Stimulated activated naive CD8-positive, alpha-beta T cell treated with anti-CD3 and anti-CD28 coated beads, Interleukin-15, amount 100 ng/mL, for 72 hours (primary cell): ENCODE data around the gene DFFB.

Experiments
- ATAC-seq: fragments of 150-1000 bp; cut with Tn5 transposase; 2 replicates; pipeline ENCODE4 v1.10.0; 2021; ENCODE audit warnings: mild to moderate bottlenecking, moderate library complexity
- DNase-seq, 2 donors: peaks; one replicate each; pipeline ENCODE4 v3.0.0; 2021 to 2022
- H3K27ac Mint-ChIP-seq, 2 donors: one replicate each; pipeline ENCODE4 v1.8.0; 2022; ENCODE audit warnings: mild to moderate bottlenecking in 2 of 2, mixed read lengths in 2 of 2, moderate library complexity in 2 of 2
- H3K27me3 Mint-ChIP-seq: one replicate; pipeline ENCODE4 v1.8.0; 2022; ENCODE audit warnings: mixed read lengths
- H3K4me1 Mint-ChIP-seq: one replicate; pipeline ENCODE4 v1.8.0; 2022; ENCODE audit warnings: mild to moderate bottlenecking, mixed read lengths
- H3K4me3 Mint-ChIP-seq, 2 donors: one replicate each; pipeline ENCODE4 v1.8.0; 2022; ENCODE audit warnings: mild to moderate bottlenecking in 2 of 2, mixed read lengths in 2 of 2, moderate library complexity in 1 of 2
- H3K9me3 Mint-ChIP-seq, 2 donors: one replicate each; pipeline ENCODE4 v1.8.0; 2022; ENCODE audit warnings: mixed read lengths in 2 of 2

Gene DFFB

GRCh38 chr1:3851292-3851691 is 6.0 kb upstream of the DFFB start:
- no peaks in the 10 kb centered on the region for H3K9me3 Mint-ChIP-seq
- DNase-seq (no peak), ATAC-seq (no peak)
- no peaks in the 10 kb centered on the region for H3K27me3 Mint-ChIP-seq
- H3K4me1 Mint-ChIP-seq = peaks cover 13% of the 10 kb centered on the region
- no peak overlapping the region for H3K27ac Mint-ChIP-seq
- no peak overlapping the region for H3K4me3 Mint-ChIP-seq

- H3K4me1 Mint-ChIP-seq = peaks cover 14% of the 10 kb centered on the region
- no peak overlapping the region for H3K27ac Mint-ChIP-seq
- H3K27me3 Mint-ChIP-seq = no peaks in the 10 kb centered on the region
- no peaks in the 10 kb centered on the region for H3K9me3 Mint-ChIP-seq
- no peak overlapping the region for H3K4me3 Mint-ChIP-seq
- ATAC-seq = no peak
- no peak for DNase-seq
Observed at GRCh38 chr1:3852091-3852490, 5.2 kb upstream of the DFFB start.

- DNase-seq (no peak), ATAC-seq (no peak)
- H3K4me3 Mint-ChIP-seq = no peak overlapping the region
- H3K27me3 Mint-ChIP-seq = no peaks in the 10 kb centered on the region
- H3K4me1 Mint-ChIP-seq = peaks cover 15% of the 10 kb centered on the region
- no peaks in the 10 kb centered on the region for H3K9me3 Mint-ChIP-seq
- peak overlapping the region in 1 of 2 donors; percentile 14 for H3K27ac Mint-ChIP-seq
Observed at GRCh38 chr1:3852711-3853485, 4.4 kb upstream of the DFFB start.

GRCh38 chr1:3857791-3858129 is 484 bp downstream of the DFFB start:
- H3K27me3 Mint-ChIP-seq = no peaks in the 10 kb centered on the region
- H3K4me1 Mint-ChIP-seq = peaks cover 30% of the 10 kb centered on the region
- H3K27ac Mint-ChIP-seq = no peak overlapping the region
- DNase-seq (no peak), ATAC-seq (no peak)
- peak overlapping the region; percentile 98 to 100 for H3K4me3 Mint-ChIP-seq
- H3K9me3 Mint-ChIP-seq = no peaks in the 10 kb centered on the region

- no peak for ATAC-seq
- Mint-ChIP-seq H3K27ac (no peak overlapping the region), H3K27me3 (no peaks in the 10 kb centered on the region), H3K9me3 (no peaks in the 10 kb centered on the region), H3K4me3 (peak overlapping the region; percentile 98 to 100), H3K4me1 (peaks cover 30% of the 10 kb centered on the region)
- no peak for DNase-seq
Observed at GRCh38 chr1:3858231-3858981, 1.1 kb downstream of the DFFB start.

GRCh38 chr1:3863231-3863935 is 6.1 kb downstream of the DFFB start:
- Mint-ChIP-seq H3K27ac (no peak overlapping the region), H3K4me1 (peaks cover 10% of the 10 kb centered on the region), H3K9me3 (peaks cover 0 to 2% of the 10 kb centered on the region in 2 donors), H3K4me3 (no peak overlapping the region), H3K27me3 (no peaks in the 10 kb centered on the region)
- ATAC-seq = no peak
- DNase-seq = no peak

- Mint-ChIP-seq H3K4me3 (no peak overlapping the region), H3K4me1 (no peaks in the 10 kb centered on the region), H3K27me3 (no peaks in the 10 kb centered on the region), H3K27ac (no peak overlapping the region), H3K9me3 (peaks cover 0 to 9% of the 10 kb centered on the region in 2 donors)
- no peak for DNase-seq
- ATAC-seq = no peak
Observed at GRCh38 chr1:3864884-3865283, 7.6 kb downstream of the DFFB start.

- Mint-ChIP-seq H3K4me3 (no peak overlapping the region), H3K27me3 (no peaks in the 10 kb centered on the region), H3K4me1 (no peaks in the 10 kb centered on the region), H3K27ac (peak overlapping the region in 1 of 2 donors; percentile 48), H3K9me3 (peaks cover 0 to 9% of the 10 kb centered on the region in 2 donors)
- ATAC-seq (no peak), DNase-seq (no peak)
Observed at GRCh38 chr1:3865606-3866160, 8.4 kb downstream of the DFFB start.

- peaks cover 0 to 9% of the 10 kb centered on the region in 2 donors for H3K9me3 Mint-ChIP-seq
- H3K27me3 Mint-ChIP-seq = no peaks in the 10 kb centered on the region
- no peak for ATAC-seq
- no peaks in the 10 kb centered on the region for H3K4me1 Mint-ChIP-seq
- H3K4me3 Mint-ChIP-seq = no peak overlapping the region
- peak overlapping the region in 1 of 2 donors; percentile 96 for H3K27ac Mint-ChIP-seq
- no peak for DNase-seq
Observed at GRCh38 chr1:3868464-3869006, 11.3 kb downstream of the DFFB start.

- DNase-seq = no peak
- Mint-ChIP-seq H3K27ac (no peak overlapping the region), H3K27me3 (no peaks in the 10 kb centered on the region), H3K4me3 (no peak overlapping the region), H3K9me3 (peaks cover 0 to 9% of the 10 kb centered on the region in 2 donors), H3K4me1 (no peaks in the 10 kb centered on the region)
- ATAC-seq = no peak
Observed at GRCh38 chr1:3869751-3870301, 12.6 kb downstream of the DFFB start.

GRCh38 chr1:3871451-3871805 is 14.2 kb downstream of the DFFB start:
- H3K27ac Mint-ChIP-seq = peak overlapping the region in 1 of 2 donors; percentile 90

GRCh38 chr1:3872546-3872945 is 15.3 kb downstream of the DFFB start:
- ATAC-seq (no peak), DNase-seq (no peak)
- Mint-ChIP-seq H3K27me3 (no peaks in the 10 kb centered on the region), H3K9me3 (peaks cover 0 to 9% of the 10 kb centered on the region in 2 donors), H3K4me3 (no peak overlapping the region), H3K4me1 (no peaks in the 10 kb centered on the region), H3K27ac (peak overlapping the region in 1 of 2 donors; percentile 48)

More at GRCh38 chr1:3871451-3871805, 14.2 kb downstream of the DFFB start:
- peaks cover 0 to 9% of the 10 kb centered on the region in 2 donors for H3K9me3 Mint-ChIP-seq
- ATAC-seq (no peak), DNase-seq (no peak)
- no peak overlapping the region for H3K4me3 Mint-ChIP-seq
- H3K4me1 Mint-ChIP-seq = no peaks in the 10 kb centered on the region
- H3K27me3 Mint-ChIP-seq = no peaks in the 10 kb centered on the region

- no peaks in the 10 kb centered on the region for H3K27me3 Mint-ChIP-seq
- no peak overlapping the region for H3K4me3 Mint-ChIP-seq
- H3K9me3 Mint-ChIP-seq = peaks cover 0 to 8% of the 10 kb centered on the region in 2 donors
- H3K27ac Mint-ChIP-seq = no peak overlapping the region
- ATAC-seq = no peak
- no peaks in the 10 kb centered on the region for H3K4me1 Mint-ChIP-seq
- DNase-seq = no peak
Observed at GRCh38 chr1:3874736-3875135, 17.5 kb downstream of the DFFB start.

- DNase-seq (no peak), ATAC-seq (no peak)
- no peak overlapping the region for H3K27ac Mint-ChIP-seq
- no peak overlapping the region for H3K4me3 Mint-ChIP-seq
- H3K4me1 Mint-ChIP-seq = peaks cover 11% of the 10 kb centered on the region
- no peaks in the 10 kb centered on the region for H3K27me3 Mint-ChIP-seq
- peaks cover 0 to 8% of the 10 kb centered on the region in 2 donors for H3K9me3 Mint-ChIP-seq
Observed at GRCh38 chr1:3876716-3877115, 19.4 kb downstream of the DFFB start.

GRCh38 chr1:3879099-3879498 is 21.8 kb downstream of the DFFB start:
- DNase-seq = no peak
- peaks cover 16% of the 10 kb centered on the region for H3K4me1 Mint-ChIP-seq
- ATAC-seq = no peak
- no peak overlapping the region for H3K27ac Mint-ChIP-seq
- H3K4me3 Mint-ChIP-seq = no peak overlapping the region
- no peaks in the 10 kb centered on the region for H3K27me3 Mint-ChIP-seq
- H3K9me3 Mint-ChIP-seq = peaks cover 0 to 8% of the 10 kb centered on the region in 2 donors
